Loucy (cell line): ENCODE data around the gene PCID2.

Experiments
- CTCF ChIP-seq: fragments of 200-600 bp; sonication (generic); conservative IDR thresholded peaks from 2 replicates; pipeline ENCODE4 v1.5.1; 2014; ENCODE audit warnings: mild to moderate bottlenecking, antibody characterized with exemption, low read length
- EZH2phosphoT487 ChIP-seq: fragments of 200-600 bp; IDR thresholded peaks from 2 replicates; pipeline ENCODE4 v1.6.1; 2018; ENCODE audit warnings: antibody characterized with exemption, mild to moderate bottlenecking, moderate library complexity, borderline replicate concordance

- TF ChIP-seq CTCF (no peak), EZH2phosphoT487 (no peak)
These were observed 31.5 kb upstream of the PCID2 start for GRCh38 chr13:113239986-113240385.
